GM10266 (cell line): ENCODE measurements around the gene NKAIN1.
"Not testable (repeated sequence)": the region's sequence is repeated elsewhere in the genome, so short reads cannot be mapped to it uniquely, and the experiment has no call there.

Source experiments
- DNase-seq: peaks from one replicate; pipeline ENCODE4 v3.0.0; 2012; ENCODE audit errors: extremely low spot score
- TF ChIP-seq, protein P1 (sequence below): IDR thresholded peaks from 2 replicates; pipeline ENCODE4 v1.5.1; 2012; ENCODE audit warnings: mild to moderate bottlenecking, low read depth; ENCODE audit not compliant: control insufficient read depth, insufficient read depth; ENCODE audit errors: missing control alignments

The NKAIN1 gene

DNA sequence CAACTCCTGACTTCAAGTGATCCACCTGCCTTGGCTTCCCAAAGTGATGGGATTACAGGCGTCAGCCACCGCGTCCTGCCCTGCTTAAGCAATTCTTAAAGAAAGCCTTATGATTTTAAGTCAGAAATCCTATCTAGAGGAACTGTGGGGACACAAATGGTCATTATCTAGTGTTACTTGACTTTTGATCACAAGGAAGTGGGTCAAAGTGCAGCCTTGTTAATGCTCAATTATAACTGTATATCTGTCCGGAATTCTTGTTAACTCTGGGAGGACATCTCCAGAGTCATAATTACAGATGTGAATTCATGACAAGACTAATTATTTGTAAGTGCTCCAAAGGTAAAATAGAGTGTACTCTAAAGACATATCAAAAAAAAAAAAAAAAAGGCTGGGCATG, 97.3 kb downstream of the NKAIN1 start:
- DNase-seq, result no peak
- TF ChIP-seq, protein P1, sequence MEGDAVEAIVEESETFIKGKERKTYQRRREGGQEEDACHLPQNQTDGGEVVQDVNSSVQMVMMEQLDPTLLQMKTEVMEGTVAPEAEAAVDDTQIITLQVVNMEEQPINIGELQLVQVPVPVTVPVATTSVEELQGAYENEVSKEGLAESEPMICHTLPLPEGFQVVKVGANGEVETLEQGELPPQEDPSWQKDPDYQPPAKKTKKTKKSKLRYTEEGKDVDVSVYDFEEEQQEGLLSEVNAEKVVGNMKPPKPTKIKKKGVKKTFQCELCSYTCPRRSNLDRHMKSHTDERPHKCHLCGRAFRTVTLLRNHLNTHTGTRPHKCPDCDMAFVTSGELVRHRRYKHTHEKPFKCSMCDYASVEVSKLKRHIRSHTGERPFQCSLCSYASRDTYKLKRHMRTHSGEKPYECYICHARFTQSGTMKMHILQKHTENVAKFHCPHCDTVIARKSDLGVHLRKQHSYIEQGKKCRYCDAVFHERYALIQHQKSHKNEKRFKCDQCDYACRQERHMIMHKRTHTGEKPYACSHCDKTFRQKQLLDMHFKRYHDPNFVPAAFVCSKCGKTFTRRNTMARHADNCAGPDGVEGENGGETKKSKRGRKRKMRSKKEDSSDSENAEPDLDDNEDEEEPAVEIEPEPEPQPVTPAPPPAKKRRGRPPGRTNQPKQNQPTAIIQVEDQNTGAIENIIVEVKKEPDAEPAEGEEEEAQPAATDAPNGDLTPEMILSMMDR, result no peak

DNA sequence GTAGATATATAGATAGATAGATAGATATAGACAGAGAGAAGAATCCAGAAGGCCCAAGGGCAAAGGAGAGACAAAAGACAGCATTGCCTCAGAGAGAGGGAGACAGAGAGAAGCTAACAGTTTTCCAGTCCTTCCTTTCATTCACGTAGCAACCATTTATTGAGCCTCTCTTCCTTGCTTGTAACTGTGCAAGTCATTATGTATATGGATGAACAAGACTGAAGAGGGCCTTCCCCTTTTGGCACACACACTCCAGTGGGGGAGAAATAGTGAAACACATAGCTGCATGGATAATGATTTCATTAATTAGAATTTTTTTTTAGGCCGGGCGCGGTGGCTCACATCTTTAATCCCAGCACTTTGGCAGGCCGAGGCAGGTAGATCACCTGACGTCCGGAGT, 99.4 kb downstream of the NKAIN1 start:
- no peak for DNase-seq
- TF ChIP-seq, protein P1, result no peak

DNA sequence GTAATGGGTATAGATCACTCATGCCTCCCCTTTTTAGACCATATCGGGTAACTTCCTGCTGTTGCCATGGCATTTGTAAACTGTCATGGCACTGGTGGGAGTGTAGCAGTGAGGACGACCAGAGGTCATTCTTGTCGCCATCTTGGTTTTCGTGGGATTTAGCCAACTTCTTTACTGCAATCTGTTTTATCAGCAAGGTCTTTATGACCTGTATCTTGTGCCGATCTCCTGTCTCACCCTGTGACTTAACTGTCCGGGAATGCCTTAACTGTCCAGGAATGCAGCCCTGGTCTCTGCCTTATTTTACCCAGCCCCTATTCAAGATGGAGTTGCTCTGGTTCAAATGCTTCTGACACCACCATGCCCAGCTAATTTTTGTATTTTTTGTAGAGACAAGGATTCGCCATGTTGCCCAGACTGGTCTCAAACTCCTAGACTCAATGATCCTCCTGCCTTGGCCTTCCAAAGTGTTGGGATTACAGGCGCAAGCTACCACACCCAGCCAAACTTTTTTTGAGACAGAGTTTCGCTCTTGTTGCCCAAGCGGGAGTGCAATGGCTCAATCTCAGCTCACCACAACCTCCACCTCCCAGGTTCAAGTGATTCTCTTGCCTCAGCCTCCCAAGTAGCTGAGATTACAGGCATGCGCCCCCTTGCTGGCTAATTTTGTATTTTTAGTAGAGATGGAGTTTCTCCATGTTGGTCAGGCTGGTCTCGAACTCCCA, 100.7 kb downstream of the NKAIN1 start:
- DNase-seq, result not testable (repeated sequence)

DNA sequence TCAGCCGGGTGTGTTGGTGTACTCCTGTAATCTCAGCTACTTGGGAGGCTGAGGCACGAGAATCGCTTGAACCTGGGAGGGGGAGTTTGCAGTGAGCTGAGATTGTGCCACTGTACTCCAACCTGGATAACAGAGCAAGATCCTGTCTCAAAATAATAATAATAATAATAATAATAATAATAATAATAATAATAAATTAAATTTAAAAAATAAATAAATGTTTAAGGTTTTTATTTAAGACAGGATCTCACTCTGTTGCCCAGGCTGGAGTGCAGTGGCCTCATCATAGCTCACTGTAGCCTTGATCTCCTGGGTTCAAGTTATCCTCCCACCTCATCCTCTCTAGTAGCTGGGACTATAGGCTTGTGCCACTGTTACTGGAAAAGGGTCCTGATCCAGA, 101.8 kb downstream of the NKAIN1 start:
- not testable (repeated sequence) for DNase-seq

DNA sequence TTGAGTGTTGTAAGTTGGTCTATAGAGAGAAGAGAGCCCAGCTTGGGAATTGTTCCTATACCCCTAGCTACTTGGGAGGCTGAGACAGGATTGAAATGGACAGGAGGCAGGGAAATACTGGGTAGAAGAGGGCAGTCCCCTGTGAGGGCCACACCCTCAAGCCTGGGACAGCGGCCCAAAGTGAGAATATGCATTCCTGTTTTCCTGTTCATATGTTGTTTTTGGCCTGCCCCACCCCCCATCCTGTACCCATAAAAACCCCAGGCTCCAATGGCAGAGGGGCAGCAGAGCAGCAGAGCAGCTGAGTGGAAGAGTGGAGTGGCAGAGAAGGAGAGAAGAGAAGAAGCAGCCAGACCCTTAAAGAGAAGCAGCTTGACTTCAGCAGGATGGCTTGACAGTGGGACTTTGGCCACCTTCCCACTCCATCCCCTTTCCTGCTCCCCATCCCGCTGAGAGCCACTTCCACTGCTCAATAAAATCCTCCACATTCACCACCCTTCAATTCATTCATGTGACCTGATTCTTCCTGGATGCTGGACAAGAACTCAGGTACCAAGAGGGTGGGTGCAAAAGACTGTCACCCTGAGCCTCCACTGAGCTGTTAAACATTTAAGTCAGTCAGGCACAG, 103.6 kb downstream of the NKAIN1 start:
- TF ChIP-seq, protein P1, result no peak
- no peak for DNase-seq

DNA sequence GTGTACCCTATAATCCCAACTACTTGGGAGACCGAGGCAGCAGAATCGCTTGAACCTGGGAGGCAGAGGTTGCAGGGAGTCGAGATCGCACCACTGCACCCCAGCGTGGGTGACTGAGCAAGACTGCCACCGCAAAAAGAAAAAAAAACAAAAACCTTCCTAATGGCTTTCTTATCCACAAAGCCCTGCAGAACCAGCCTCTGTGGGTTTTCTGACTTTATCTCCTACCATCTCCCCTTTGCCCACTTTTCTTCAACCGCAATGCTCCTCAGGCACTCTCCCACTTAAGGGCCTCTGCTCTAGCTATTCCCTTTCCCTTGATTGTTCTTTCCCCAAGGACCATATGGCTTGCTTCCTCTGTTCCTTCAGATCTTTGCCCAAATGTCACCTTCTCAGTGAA, 106.3 kb downstream of the NKAIN1 start:
- DNase-seq, result no peak
- TF ChIP-seq, protein P1, result no peak
